ENCODE results near the gene ATP8A1.

Gene ATP8A1

DNA sequence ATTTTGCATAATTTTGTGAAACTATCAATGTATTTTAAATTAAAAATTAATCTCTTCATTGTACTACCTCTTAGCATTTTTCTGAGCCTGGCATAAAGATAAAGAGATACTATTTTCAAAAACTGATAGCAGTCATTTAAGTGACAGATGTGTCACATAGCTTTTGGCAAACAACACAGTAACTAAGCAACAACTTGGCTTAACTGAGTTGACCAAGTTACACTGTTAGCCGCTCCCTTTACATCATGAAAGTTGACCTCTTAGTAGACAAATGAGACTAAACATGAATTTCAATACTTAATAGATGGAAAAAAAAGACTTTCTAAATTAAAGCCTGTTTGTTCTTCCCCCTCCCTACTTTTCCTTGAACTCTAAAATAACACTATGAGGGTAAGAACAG, 62.0 kb downstream of the ATP8A1 start:
- Histone ChIP-seq H3K36me3 (replicated peaks) (no peaks in the 10 kb centered on the region), H3K4me3 (ENCODE audit: low read depth, low read length) (no peak overlapping the region), H3K27me3 (replicated peaks) (no peaks in the 10 kb centered on the region), H3K27ac (no peak overlapping the region)
- TF ChIP-seq, protein P1, sequence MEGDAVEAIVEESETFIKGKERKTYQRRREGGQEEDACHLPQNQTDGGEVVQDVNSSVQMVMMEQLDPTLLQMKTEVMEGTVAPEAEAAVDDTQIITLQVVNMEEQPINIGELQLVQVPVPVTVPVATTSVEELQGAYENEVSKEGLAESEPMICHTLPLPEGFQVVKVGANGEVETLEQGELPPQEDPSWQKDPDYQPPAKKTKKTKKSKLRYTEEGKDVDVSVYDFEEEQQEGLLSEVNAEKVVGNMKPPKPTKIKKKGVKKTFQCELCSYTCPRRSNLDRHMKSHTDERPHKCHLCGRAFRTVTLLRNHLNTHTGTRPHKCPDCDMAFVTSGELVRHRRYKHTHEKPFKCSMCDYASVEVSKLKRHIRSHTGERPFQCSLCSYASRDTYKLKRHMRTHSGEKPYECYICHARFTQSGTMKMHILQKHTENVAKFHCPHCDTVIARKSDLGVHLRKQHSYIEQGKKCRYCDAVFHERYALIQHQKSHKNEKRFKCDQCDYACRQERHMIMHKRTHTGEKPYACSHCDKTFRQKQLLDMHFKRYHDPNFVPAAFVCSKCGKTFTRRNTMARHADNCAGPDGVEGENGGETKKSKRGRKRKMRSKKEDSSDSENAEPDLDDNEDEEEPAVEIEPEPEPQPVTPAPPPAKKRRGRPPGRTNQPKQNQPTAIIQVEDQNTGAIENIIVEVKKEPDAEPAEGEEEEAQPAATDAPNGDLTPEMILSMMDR (IDR thresholded peaks at IDR 0.05; ENCODE audit: low read depth, low read length, missing control alignments): no peak
- DNase-seq: no peak
- in situ Hi-C loops (cut with HindIII; ENCODE audit: low pct_ligation_motif_present, low sequenced_read_pairs): no loop called here

DNA sequence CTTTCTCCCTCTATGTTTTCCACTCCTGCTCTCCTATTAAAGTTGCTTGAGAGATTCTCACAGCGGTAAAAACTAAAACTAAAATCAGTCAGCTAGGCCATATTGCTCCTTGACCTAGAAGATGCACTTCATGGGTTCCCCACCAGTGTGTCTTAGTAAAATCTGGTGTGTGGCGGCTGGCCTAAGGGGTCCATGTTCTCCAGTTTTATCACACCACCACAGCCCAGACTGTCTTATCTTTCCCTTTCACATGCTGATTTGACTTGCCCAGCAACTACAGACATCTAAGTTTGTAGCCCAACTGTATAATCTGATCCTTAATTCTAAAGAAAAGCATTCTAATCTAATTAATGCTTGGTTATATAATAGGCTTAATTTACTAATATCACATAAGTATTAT, 68.0 kb downstream of the ATP8A1 start:
- no peak overlapping the region for H3K4me3 ChIP-seq (ENCODE audit: low read depth, low read length)
- no peak overlapping the region for H3K27ac ChIP-seq
- no peak for DNase-seq
- in situ Hi-C loops (cut with HindIII; ENCODE audit: low pct_ligation_motif_present, low sequenced_read_pairs): no loop called here
- TF ChIP-seq, protein P1 (IDR thresholded peaks at IDR 0.05; ENCODE audit: low read depth, low read length, missing control alignments): no peak
- no peaks in the 10 kb centered on the region for H3K27me3 ChIP-seq (replicated peaks)
- H3K36me3 ChIP-seq (replicated peaks): no peaks in the 10 kb centered on the region

DNA sequence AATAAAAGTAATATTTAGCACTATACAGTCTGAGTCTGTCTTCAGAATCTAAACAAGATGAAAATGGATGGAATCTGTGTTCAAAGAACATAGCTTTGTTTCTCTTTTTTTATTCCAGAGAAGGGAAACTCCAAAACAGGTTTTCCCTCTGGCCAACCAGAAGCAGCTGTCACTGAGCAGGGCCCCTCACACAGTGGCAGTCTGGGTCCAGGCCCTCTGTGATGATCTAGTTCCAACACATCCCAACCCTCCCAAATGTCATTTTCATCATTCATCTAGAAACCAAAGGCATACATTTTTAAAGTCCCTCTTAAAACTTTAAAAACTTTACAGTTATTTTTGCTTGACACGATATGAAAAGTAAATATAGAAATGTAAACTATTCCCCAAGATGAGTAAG, 70.1 kb downstream of the ATP8A1 start:
- Histone ChIP-seq H3K27ac (no peak overlapping the region), H3K36me3 (replicated peaks) (no peaks in the 10 kb centered on the region), H3K27me3 (replicated peaks) (no peaks in the 10 kb centered on the region), H3K4me3 (ENCODE audit: low read depth, low read length) (no peak overlapping the region)
- DNase-seq: no peak
- in situ Hi-C loops (cut with HindIII; ENCODE audit: low pct_ligation_motif_present, low sequenced_read_pairs): no loop called here
- TF ChIP-seq, protein P1 (IDR thresholded peaks at IDR 0.05; ENCODE audit: low read depth, low read length, missing control alignments): no peak

DNA sequence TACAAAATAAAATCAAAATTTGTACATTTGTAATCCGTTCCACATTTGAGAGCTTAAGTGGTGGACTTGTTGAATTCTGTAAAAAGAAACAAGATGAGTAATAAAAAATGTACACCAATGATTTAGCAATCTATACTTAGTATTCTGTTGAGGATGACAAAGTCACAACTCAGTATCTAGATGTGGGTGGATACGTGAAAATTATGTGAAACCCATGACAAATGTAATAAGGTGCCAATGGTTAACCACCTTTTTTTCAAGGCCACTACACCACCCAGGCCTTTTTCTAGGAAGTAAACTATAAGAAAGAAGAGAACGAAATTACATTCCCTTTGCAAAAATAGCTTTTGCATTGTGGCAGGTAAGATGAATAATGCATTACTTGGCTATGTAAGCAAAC, 77.0 kb downstream of the ATP8A1 start:
- no peak for DNase-seq
- no peaks in the 10 kb centered on the region for H3K36me3 ChIP-seq (replicated peaks)
- H3K27me3 ChIP-seq (replicated peaks): no peaks in the 10 kb centered on the region
- TF ChIP-seq, protein P1 (IDR thresholded peaks at IDR 0.05; ENCODE audit: low read depth, low read length, missing control alignments): no peak
- in situ Hi-C loops (cut with HindIII; ENCODE audit: low pct_ligation_motif_present, low sequenced_read_pairs): no loop called here
- H3K27ac ChIP-seq: no peak overlapping the region
- H3K4me3 ChIP-seq (ENCODE audit: low read depth, low read length): no peak overlapping the region

DNA sequence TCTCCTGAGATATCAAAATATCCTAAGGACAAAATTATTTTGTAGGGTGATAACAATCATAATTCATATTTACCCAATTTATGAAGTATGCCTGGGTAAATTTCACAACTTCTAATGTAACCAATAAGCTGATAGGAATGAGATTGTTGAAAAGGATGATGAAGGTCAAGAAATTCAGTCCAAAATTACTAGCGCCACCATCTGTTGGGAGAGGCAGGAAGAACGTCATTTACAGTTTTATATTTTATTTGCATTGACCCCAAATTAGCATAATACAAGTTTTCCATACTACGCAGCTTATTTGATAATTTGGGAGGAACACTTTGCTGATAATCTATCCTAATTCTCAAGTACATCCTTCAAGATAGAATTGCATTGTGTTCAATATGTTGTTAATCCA, 78.7 kb downstream of the ATP8A1 start:
- H3K36me3 ChIP-seq (replicated peaks): no peaks in the 10 kb centered on the region
- TF ChIP-seq, protein P1 (IDR thresholded peaks at IDR 0.05; ENCODE audit: low read depth, low read length, missing control alignments): no peak
- H3K27ac ChIP-seq: no peak overlapping the region
- no peaks in the 10 kb centered on the region for H3K27me3 ChIP-seq (replicated peaks)
- DNase-seq: no peak
- no peak overlapping the region for H3K4me3 ChIP-seq (ENCODE audit: low read depth, low read length)
- in situ Hi-C loops (cut with HindIII; ENCODE audit: low pct_ligation_motif_present, low sequenced_read_pairs): no loop called here

DNA sequence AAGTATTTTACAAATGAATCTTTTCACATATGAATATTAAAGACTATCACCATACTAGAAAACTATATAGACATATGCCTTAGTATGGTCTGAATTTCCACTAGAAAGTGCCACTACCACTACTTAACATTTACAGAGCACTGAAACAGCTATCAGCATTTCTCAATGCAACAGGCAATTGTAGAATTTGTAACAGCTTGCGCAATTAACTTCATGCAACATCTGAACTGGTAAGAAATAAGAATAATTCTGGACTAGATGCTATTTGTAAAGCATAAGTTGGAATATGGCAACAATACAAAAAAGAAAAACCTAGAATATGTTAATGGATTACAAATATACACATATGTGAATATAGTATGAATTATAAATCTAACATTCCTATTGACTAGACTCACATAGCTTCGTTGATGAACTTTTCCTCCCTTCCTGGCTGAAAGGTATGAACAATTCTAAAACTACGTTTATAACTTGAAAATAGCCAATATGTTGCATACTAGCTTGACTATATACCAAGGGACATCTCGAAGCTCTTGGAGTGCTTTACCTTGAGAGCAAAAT, 82.0 kb downstream of the ATP8A1 start:
- in situ Hi-C loops (cut with HindIII; ENCODE audit: low pct_ligation_motif_present, low sequenced_read_pairs): no loop called here

More for the DNA sequence above, 82.0 kb downstream of the ATP8A1 start:
- Histone ChIP-seq H3K36me3 (replicated peaks) (no peaks in the 10 kb centered on the region), H3K27ac (no peak overlapping the region), H3K4me3 (ENCODE audit: low read depth, low read length) (no peak overlapping the region), H3K27me3 (replicated peaks) (no peaks in the 10 kb centered on the region)
- TF ChIP-seq, protein P1 (IDR thresholded peaks at IDR 0.05; ENCODE audit: low read depth, low read length, missing control alignments): no peak
- no peak for DNase-seq
